ENCODE measurements around the gene ALK.

The ALK gene

DNA sequence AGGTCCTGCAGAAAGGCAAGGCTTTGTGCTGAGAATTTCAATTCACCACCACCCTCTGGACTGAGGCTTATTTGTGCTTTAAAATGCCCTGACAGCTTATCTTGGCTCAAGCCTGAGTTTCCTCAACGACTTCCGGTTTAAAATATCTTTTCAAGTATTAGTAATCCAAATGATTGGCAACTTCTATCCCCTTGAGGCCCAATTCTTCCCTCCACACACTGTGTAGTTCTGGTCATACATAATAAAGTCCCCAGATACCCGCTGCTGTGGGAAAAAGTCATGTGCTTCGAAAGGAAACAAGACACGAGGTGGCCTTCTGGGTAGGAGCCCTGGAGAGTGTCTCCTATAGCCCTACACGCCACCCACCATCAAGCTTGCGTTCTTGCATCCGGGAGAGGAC, 393.4 kb downstream of the ALK start:
- no peak for DNase-seq (ENCODE audit: low read depth)

DNA sequence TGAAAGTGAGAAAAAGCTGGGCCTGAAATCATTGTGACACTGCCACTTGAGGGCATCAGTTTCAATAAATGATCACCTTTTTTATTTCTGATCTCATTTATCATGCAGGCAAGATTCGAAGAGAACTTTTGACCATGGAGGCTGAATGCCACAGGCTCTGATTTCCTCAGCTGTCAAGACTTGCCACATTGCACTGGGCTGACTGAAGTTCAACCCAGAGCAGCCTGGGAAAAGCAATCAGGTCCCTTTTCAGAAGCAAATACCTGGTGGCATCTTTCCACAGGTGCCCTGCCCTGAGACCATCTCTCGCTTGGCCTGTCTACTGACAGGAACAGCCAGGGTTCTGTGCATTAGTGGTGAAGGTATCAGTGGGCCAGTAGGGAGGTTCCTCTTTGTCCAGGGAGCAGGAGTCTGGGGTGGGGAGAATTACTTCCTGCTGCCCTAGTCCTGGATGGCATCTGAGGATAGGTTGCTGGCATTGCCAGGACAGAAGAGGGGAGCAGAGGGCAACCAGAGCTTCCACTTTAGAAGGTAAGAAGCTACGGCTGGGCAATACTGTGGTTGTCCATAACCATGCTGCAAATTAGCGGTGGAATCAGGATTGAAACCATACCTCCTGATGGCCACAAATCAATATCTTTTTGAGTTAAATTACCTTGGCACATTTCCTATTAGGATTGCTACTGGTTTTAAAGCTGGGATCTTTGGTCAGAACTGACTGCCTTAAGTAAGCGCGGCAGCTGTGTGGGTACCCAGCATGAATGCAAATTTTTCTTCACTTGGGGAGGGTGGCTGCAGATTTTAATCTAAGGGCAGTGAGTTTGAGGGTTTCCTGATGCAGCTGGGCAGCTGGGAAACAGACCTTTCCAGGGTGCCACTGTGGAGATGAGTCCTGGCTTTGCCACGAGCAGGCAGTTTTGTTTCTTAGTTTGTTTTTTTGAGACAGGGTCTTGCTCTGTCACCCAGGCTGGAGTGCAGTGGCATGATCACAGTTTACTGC, 394.5 kb downstream of the ALK start:
- no peak for DNase-seq (ENCODE audit: low read depth)

DNA sequence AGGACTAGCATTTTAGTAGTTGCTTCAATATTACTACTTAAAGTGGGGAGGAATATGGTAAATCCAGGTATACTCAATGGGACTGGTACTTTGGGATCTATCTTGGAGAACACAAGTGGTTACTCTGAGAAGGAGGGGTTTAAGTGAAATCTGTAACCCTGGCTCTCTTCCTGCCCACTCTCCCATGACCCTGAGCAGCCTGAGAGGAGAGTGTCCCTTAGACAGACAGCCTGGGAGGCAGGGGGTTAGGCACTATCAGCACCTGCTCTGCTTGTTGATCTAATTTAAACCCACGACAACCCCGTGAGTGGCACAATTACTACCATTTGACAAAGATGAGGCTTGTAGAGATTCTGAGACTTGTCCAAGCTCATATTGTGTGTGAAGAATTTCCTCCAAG, 395.5 kb downstream of the ALK start:
- DNase-seq (ENCODE audit: low read depth), result no peak

DNA sequence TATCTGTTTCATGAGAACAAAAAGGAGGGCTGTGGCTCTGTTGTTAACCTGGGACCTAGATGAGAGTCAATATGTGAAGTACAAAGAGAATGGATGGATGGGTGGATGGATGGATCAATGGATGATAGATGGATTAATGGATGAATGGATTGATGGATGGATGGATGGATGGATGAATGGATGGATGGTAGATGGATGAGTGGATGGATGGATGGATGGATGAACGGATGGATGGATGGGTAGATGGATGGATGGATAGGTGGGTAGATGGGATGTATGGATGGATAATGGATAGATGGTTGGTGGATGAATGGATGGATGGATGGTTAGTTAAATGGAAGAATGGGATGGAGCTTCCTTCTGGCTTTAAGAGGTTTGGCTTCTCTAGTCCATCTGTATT, 396.7 kb downstream of the ALK start:
- DNase-seq (ENCODE audit: low read depth), result no peak

DNA sequence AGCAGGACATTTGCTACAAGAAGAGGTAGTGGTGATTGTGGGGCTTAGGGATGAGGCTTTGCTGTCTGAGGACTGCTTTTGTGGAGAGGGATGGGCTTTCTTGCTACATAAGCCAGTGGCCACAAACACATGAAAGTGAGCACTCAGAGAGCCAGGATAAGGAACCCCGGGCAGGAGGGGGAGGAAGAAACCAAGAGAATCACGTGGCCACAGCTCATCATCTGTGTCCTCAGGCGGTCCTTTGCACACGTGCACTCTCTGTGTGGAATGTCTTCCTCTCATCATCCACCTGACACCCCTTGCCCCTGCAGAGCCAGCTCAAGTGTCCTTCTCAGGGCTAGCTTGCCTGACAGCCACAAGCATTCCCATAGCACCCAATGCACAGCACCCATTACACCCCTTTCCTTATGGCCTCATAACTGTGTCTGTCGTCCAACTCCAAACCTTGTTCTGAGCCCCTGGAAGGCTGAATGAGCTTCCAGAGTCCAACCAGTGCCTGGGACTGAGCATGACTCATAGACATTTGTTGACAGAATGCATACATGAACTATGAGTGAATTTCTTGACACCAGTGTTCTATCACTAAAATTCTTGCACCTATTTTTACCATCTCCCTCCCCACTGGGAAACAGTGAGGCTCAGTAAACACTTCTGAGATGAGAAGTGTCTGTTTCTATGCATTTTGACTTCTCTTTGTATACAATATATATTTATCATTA, 398.3 kb downstream of the ALK start:
- no peak for DNase-seq (ENCODE audit: low read depth)

DNA sequence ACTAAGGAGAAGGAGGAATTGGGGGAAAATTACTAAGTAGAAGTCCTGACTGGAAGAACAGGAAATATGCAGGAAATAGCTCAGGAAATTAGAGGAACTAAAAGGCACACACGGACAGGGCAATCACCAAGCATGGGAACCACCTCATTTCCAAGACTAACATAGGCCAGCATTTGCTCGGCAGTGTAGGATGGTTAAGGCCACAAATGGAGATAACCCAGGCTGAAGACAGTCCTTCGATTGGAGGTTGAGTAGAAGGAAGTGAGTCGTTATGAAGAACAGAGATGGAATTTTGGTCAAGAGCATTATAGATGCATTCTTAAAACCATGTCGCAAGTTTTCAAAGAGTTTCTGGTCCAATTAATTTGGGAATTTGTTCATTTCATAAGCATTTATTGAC, 401.4 kb downstream of the ALK start:
- no peak for DNase-seq (ENCODE audit: low read depth)

DNA sequence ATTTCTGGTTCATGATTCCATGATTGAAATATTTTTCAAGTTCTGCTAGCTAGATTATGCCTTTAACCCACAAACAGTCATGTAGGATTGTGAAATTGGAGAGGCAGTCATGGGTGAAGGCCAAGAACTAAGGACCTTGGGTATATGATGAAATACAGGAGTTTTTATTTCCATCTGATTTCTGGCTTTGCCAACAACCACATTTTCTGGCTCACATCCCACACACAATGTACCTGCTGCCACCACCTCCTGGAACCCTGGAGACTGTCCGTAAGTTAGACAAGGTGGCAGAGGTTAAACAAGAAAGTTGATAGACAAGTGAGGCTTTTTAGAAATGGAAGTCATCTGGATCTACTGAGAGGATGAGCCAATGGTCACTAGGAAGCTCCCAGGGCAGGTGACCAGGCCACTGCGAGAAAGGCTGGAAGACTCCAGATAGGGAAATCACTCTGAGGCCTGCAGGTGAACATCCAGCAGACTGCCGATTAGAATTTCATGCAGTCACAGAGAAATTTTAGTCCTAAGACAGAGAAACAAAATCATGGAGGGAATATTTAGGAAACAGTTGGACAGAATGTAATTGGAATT, 402.0 kb downstream of the ALK start:
- DNase-seq (ENCODE audit: low read depth), result no peak

DNA sequence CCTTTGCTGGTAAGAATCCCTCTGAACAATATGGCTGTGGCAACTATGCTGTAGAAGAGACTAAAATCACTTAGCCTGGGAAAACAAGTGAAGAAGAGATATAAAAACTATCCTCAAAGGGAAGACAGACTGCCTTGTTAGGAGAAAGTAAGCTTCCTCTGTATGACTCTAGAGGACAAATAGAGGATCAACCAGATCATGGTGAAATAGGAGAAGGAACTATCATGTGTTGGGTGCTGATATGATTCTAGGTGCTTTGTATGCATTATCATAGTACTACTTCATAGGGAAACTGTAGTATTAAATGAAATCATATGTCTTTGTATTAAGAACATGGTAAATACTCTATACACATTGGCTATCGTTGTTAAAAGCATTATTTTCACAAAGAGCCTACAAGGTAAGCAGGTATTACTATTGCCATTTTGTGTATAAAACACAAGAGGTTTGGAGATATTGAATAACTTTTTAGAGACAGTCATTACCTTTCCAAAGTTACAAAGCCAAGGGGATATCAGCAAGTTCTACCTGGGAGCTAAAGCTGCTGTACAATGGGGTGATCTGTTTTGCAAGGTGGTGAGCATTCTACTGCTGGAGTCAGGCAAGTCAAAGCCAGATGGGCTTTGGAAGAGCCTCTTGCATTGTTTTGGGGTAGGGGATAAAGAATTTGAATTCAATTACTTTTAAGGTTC, 402.6 kb downstream of the ALK start:
- DNase-seq (ENCODE audit: low read depth), result no peak

DNA sequence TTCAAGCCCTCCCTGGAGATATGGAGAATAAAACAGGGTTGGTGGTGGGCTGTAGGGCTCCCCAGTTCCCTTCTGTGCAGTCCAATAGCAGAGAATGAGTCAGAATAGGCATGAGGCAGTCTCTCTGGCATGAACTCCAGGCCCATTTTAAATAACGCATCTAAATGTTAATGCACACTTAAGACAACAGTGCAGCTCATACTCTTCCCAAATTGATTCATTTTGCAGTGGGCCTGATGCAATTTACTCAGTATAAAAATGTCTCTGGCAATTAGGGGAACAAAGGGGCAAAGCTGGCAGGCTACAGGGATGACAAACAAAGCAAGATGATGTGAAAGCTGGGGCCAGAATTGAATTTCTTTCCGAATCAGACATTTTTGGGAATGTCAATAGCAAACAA, 403.4 kb downstream of the ALK start:
- no peak for DNase-seq (ENCODE audit: low read depth)

DNA sequence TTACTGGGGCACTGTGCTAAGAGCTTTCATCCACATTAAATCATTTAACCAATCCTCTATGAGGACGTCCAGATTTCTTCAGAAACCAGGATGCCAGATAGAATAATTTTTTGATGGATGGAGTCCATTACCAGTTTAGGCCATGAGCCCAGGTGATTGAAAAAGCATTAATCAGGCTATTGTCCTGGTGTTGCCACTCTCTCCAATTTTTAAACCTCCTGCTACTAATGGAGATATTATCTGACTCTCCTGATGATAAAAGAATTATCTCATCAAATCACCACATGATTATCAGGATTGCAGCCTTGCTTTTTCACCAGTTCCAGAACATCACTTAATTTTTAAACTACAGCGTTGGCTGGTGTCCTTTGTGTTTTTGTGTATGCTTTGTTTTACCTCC, 404.0 kb downstream of the ALK start:
- no peak for DNase-seq (ENCODE audit: low read depth)

DNA sequence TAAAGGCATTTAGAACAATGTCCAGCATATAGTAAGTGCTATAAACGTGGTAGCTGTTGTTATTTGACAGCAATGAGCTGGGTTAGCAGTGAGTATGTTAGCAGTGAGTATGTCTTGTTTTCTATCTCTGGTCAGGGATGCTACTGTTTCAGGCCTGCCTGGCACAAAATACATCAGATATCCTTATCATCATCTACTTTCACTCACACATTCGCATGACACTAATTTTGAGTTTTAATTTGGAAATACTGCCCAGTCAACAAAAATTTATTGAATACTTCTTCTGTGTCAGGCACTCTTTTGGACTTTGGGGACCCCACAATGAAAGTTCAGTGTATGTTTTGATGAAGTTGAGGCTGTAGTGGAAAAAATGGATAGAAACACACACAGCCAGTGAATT, 404.6 kb downstream of the ALK start:
- DNase-seq (ENCODE audit: low read depth), result no peak

DNA sequence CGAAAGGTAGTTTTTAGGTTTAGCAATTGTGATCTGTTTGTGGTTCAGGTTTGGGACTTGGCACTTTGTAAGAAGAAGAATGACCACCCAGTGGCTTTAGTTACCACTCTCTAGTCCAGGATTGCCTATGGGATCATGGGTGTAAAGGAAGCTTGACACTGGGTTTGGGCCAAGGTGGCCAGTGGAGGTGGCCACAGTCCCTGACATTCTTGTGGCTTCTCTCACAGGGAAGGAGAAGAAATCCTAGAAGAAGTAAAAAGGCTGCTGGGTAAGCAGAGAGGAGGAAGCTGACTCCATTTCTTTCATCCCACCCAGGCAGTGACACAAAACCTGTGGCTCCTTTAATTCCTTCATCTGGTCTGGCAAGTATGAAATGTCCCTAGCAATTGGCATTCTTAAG, 411.5 kb downstream of the ALK start:
- no peak for DNase-seq (ENCODE audit: low read depth)

DNA sequence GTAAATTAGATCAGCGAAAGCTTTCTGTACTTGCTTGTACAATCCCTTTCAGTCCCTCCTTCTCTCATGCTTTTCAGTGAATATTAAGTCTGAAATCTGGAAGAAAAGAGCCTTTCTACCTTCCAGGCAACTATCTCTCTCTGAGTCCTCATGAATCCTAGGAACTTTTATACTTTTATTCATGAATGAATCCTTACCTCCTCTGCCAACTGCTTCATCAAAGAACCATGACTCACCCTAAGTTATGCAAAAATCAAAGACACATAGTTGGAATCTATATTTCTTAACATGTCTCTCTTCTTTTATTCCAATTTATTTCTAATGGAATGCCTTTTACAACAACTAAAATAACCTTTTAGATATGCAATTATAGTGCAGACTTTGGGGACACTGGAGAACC, 412.0 kb downstream of the ALK start:
- no peak for DNase-seq (ENCODE audit: low read depth)

DNA sequence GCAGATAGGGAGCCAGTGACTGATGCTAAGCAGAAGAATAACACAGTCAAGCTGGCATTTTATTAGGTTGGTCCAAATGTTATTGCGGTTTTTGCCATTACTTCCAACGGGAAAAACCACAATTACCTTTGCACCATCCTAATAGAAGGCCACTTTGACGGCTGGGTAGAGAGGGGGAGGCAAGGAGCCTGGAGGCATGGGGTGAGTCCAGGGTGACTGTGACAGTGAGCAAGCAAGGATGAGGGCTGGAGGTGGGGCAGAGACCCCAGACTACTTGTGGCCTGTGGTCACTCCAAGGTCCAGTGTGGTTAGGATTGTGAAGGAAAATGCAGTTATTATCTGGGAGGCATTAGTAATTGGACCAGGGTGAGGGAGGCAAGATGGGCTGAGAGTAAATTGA, 416.6 kb downstream of the ALK start:
- DNase-seq (ENCODE audit: low read depth), result no peak

DNA sequence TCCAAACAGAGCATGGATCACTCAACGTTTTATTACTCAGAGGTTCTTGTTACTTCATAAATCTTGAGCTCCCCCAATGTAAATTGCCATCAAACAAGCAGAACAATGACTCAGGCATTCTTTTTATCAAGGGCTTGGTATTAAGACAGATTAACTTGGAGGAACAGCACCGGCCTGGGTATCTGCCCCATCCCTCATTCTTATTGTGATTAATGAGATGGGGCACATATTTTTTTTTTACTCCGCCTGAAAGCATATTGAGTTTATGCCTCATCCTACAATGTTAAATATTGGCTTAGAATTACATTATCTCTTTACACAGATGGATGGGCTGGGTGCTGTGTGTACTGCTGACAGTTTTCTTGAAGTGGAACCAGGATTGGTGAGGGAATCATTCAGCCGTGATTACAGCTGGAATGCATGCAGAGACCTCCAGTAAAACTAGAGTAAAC, 418.9 kb downstream of the ALK start:
- no peak for DNase-seq (ENCODE audit: low read depth)

DNA sequence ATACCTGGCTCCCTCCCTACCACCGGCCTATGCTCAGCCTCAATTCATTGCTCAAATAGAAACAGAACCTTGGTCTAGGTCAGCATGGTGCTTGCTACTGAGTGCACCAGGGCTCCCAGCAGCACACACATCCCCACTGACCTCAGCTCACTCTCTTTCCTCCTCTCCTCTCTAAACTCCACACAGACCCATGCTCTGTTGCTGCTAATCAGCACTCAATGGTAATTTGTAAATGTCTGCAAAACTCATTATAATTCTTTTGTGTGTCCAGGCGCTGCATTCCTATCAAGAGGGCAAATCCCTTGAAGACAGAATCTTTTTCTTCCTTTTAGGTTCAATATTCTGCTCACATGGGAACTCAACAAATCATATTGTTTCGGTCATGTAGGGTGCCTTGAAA, 424.0 kb downstream of the ALK start:
- DNase-seq (ENCODE audit: low read depth), result no peak

DNA sequence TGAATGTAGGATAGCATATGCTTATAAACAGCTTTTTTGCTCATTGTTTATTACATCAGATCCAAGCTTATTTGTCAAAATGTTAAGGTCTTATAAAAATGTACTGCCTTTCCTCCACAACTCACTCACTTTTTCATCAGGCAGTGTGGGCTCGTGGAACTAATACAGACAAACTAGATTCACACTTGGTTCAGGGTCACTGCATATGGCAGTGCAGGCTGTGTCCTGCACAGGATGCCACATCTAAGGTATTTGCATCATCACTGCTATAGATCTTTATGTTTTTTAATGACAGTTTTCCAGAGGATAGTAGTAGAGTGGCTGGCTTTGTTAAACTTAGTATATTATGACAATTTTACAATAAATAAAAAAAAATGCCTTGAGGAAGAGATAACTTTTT, 425.2 kb downstream of the ALK start:
- DNase-seq (ENCODE audit: low read depth), result no peak

DNA sequence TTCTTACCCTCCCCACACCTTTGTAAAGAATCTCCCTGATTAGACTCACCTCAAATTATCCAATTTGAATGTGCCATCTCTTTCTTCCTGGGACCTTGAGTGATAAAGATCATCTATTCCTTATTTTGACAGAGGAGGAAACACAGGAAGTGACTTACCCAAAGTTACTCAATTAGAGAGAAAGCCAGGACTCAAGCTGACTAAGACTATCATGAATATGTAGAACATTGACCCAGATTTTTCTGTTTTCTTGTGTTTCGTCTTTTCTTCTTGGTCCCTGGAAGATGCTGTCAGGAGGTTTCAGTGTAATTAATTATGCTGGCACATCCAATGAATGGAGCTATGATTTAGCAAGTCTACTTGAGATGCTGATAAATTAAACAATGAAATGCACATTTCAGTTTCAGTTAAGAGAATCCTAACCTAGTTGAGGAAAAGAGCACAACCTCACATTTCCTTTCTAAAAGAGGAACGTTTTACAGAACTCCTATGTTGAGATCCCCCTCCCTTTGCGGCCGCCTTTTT, 425.8 kb downstream of the ALK start:
- DNase-seq (ENCODE audit: low read depth), result no peak

DNA sequence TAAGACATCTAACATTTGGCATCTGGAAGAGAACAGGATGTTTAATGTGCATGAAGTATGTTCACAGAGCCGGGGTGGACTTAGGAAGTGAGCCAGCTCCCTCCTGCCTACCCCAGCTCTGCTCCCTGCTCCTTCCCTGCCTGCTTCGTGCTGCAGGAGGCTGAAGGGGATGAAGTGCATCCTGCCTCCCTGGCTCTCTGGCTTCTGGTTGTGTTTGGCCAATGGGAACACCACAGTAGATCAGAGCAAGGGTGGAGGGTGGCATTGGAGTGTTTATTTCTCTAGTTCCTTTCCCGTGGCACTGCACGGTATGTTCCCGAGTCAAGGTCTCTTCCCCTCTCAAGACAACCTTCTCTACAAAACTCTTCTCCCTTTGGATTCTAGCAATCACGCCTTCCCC, 426.3 kb downstream of the ALK start:
- no peak for DNase-seq (ENCODE audit: low read depth)

DNA sequence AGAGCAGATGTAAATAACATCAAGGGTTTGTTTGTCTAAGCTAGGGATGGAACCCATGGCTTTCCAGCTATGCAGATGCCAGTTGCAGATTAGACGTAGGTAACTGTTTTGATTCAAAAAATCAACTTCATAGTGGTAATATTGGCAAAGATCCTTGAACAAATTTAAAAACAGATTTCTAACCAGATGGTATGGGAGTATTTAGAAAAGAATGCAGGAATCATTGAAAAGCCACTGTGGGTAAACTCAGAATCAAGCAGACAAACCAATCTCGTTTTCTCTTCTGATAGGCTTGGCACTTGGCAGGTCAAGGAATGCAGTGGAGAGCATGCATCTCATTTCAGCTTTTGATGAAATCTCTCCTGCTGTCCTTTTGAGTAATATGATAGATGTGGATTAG, 428.7 kb downstream of the ALK start:
- no peak for DNase-seq (ENCODE audit: low read depth)

DNA sequence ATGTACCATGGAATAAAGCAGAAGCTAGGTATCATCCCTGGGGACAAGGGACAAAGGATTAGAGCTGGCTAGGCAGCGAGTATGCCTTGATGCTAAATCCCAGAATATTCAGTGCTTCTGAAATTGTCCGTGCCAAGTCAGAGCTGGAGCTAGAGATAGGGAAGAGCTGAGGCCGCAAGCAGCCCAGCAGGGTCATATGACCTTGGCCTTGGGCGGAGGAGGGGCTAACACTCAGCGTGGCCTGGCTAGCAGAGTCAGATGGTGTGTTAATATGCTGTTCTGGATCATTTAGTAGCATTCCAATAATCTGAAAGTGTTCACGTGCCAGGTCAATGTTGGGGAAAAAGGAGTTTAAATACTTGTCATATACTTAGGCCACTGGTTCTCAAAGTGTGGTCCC, 431.3 kb downstream of the ALK start:
- DNase-seq (ENCODE audit: low read depth), result no peak

DNA sequence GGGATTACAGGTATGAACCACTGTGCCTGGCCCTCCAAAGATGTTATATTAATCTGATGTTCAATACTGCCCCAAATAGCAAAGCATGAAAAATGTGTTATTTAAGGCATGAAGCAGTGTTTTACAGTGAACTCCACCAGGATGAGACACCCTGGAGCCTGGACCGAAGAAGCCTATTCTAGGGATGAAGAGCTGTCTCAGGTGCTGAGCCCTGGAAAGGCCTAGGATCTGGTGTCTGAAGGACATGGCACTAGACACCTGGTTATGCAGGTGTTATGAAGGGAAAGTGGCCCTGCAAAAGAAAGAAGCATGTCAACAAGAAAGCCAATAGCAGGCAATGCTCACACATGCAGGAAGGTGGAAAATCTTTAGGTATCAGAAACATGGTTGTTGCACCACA, 431.8 kb downstream of the ALK start:
- no peak for DNase-seq (ENCODE audit: low read depth)
